Right cardiac atrium (tissue), 5 donors: ENCODE measurements around the gene TFF1. TPM values are rescaled to one million over a fixed set of nuclear protein-coding genes. Genes with fewer than 3 reads are reported as not detected.
"Not testable (repeated sequence)": the region's sequence is repeated elsewhere in the genome, so short reads cannot be mapped to it uniquely, and the experiment has no call there.

Experiments used
- ATAC-seq, 2 donors: fragments of 200-7000 bp; cut with Tn5 transposase; one replicate each; pipeline versions ENCODE4 v1.8.0 to v1.9.1; 2020; ENCODE audit warnings: moderate library complexity in 2 of 2, mild to moderate bottlenecking in 1 of 2
- DNase-seq, 3 donors: peaks; one replicate each; pipeline ENCODE4 v3.0.0-alpha.2; 2020
- H3K27ac ChIP-seq: one replicate; pipeline ENCODE4 v1.5.1; 2013; ENCODE audit warnings: mild to moderate bottlenecking, low read length, control low read depth, moderate library complexity
- H3K27me3 ChIP-seq: one replicate; pipeline ENCODE4 v1.6.1; 2013; ENCODE audit not compliant: control insufficient read depth, insufficient read depth
- H3K4me1 ChIP-seq: one replicate; pipeline ENCODE4 v1.6.1; 2013; ENCODE audit warnings: low read length; ENCODE audit not compliant: control insufficient read depth, insufficient read depth
- H3K4me3 ChIP-seq: one replicate; pipeline ENCODE4 v1.5.1; 2013; ENCODE audit warnings: low read length, control low read depth
- H3K9me3 ChIP-seq: one replicate; pipeline ENCODE4 v1.6.1; 2013; ENCODE audit warnings: low read length; ENCODE audit not compliant: control insufficient read depth
- WGBS: extraction: QIAGEN DNeasy Blood & Tissue Kit; methylation state at CpG from one replicate; pipeline ENCODE4 v1.1.7; 2013; 5-methylcytosine and 5-hydroxymethylcytosine counted together
- intact Hi-C, 4 donors: fragments of 100-400 bp; cut with DNase I; formaldehyde crosslinking; loops; one replicate each; pipeline versions ENCODE4 v1.11.0 to v1.14.0; 2022 to 2023
- polyA plus RNA-seq: library from polyadenylated mRNA; stranded (reverse); fragments of 200-250 nt; gene quantifications from one replicate; pipeline ENCODE4 v1.2.3, GENCODE V29; 2013
- total RNA-seq, 4 donors: library from RNA; stranded (reverse); fragmentation: NEBNext Ultra II Directional; extraction: Animal tissue kit (Norgen Biotek cat#: 25700); gene quantifications; one replicate each; pipeline ENCODE4 v1.2.1, GENCODE V29; 2021
- donor health status: healthy with polysubstance abuse.
- donor health status: DM: no; HTN: yes; CAD: no.
- donor health status: DM: no; HTN: no; CAD: no.
- donor health status: DM: no; HTN: yes; CAD: no; lungs with severe emphysema.
- donor health status: DM: yes; HTN: yes; CAD: no.

TFF1 gene
- total and polyA plus RNA-seq, 5 donors: not detected

- not testable (repeated sequence) for ATAC-seq
These were observed 42.4 kb upstream of the TFF1 start for GRCh38 chr21:42408718-42409117.

GRCh38 chr21:42407476-42407875 lies 41.1 kb upstream of the TFF1 start:
- Histone ChIP-seq H3K4me3 (no peak overlapping the region), H3K27me3 (no peaks in the 10 kb centered on the region), H3K9me3 (no peaks in the 10 kb centered on the region), H3K27ac (no peak overlapping the region), H3K4me1 (no peaks in the 10 kb centered on the region)
- DNase-seq: no peak
- intact Hi-C loops: no loop called here
- WGBS: 69% methylated on average over 5 of the region's 5 CpGs
- no peak for ATAC-seq

More at GRCh38 chr21:42408718-42409117, 42.4 kb upstream of the TFF1 start:
- intact Hi-C loops, H3K4me1 ChIP-seq, H3K27me3 ChIP-seq, H3K4me3 ChIP-seq, H3K27ac ChIP-seq, DNase-seq, H3K9me3 ChIP-seq: not testable (repeated sequence)
- 87% methylated on average over 5 of the region's 5 CpGs for WGBS

- no peak overlapping the region for H3K4me3 ChIP-seq
These were observed 40.5 kb upstream of the TFF1 start for GRCh38 chr21:42406866-42407265.

GRCh38 chr21:42406201-42406621 lies 39.9 kb upstream of the TFF1 start:
- no peak for DNase-seq
- H3K9me3 ChIP-seq: no peaks in the 10 kb centered on the region
- H3K27me3 ChIP-seq: no peaks in the 10 kb centered on the region
- intact Hi-C loops: no loop called here
- WGBS: 69% methylated on average over 10 of the region's 10 CpGs
- no peaks in the 10 kb centered on the region for H3K4me1 ChIP-seq
- no peak for ATAC-seq
- H3K4me3 ChIP-seq: no peak overlapping the region
- no peak overlapping the region for H3K27ac ChIP-seq

More at GRCh38 chr21:42406866-42407265, 40.5 kb upstream of the TFF1 start:
- no peaks in the 10 kb centered on the region for H3K4me1 ChIP-seq
- WGBS: 84% methylated on average over 7 of the region's 7 CpGs
- no peaks in the 10 kb centered on the region for H3K9me3 ChIP-seq
- no peak for DNase-seq
- H3K27me3 ChIP-seq: no peaks in the 10 kb centered on the region
- intact Hi-C loops: no loop called here
- ATAC-seq: no peak
- H3K27ac ChIP-seq: no peak overlapping the region

GRCh38 chr21:42405064-42406013 lies 39.0 kb upstream of the TFF1 start:
- DNase-seq (no peak), ATAC-seq (no peak)
- no peak overlapping the region for H3K27ac ChIP-seq
- no peaks in the 10 kb centered on the region for H3K4me1 ChIP-seq
- no peaks in the 10 kb centered on the region for H3K27me3 ChIP-seq
- WGBS: 87% methylated on average over 23 of the region's 23 CpGs
- intact Hi-C loops: no loop called here
- no peak overlapping the region for H3K4me3 ChIP-seq
- H3K9me3 ChIP-seq: no peaks in the 10 kb centered on the region

- 75% methylated on average over 10 of the region's 10 CpGs for WGBS
- DNase-seq: no peak
- Histone ChIP-seq H3K27ac (no peak overlapping the region), H3K27me3 (no peaks in the 10 kb centered on the region), H3K4me3 (no peak overlapping the region), H3K9me3 (no peaks in the 10 kb centered on the region), H3K4me1 (no peaks in the 10 kb centered on the region)
- intact Hi-C loops: no loop called here
- ATAC-seq: no peak
These were observed 38.2 kb upstream of the TFF1 start for GRCh38 chr21:42404539-42404938.

GRCh38 chr21:42403611-42404231 lies 37.4 kb upstream of the TFF1 start, which contains the start of gene UBASH3A:
UBASH3A (plus strand) TSS chr21:42403902; CDS start chr21:42403946, 44 bp downstream.
- no peak for ATAC-seq
- Histone ChIP-seq H3K27ac (no peak within 1 kb of the TSS), H3K9me3 (no peaks in the 10 kb centered on the region), H3K4me1 (no peaks in the 10 kb centered on the region), H3K4me3 (no peak within 1 kb of the TSS), H3K27me3 (no peaks in the 10 kb centered on the region)
- intact Hi-C loops: no loop called here
- no peak for DNase-seq
- WGBS: 61% methylated on average over 21 of the region's 21 CpGs

GRCh38 chr21:42401820-42402251 lies 35.5 kb upstream of the TFF1 start:
- Histone ChIP-seq H3K9me3 (no peaks in the 10 kb centered on the region), H3K4me3 (no peak overlapping the region), H3K27ac (no peak overlapping the region), H3K27me3 (no peaks in the 10 kb centered on the region), H3K4me1 (no peaks in the 10 kb centered on the region)
- intact Hi-C loops: no loop called here
- no peak for ATAC-seq
- DNase-seq: no peak
- WGBS: 81% methylated on average over 2 of the region's 2 CpGs

GRCh38 chr21:42401154-42401553 lies 34.8 kb upstream of the TFF1 start:
- intact Hi-C loops: no loop called here
- Histone ChIP-seq H3K4me1 (no peaks in the 10 kb centered on the region), H3K27me3 (no peaks in the 10 kb centered on the region), H3K4me3 (no peak overlapping the region), H3K27ac (no peak overlapping the region), H3K9me3 (no peaks in the 10 kb centered on the region)
- no peak for DNase-seq
- 48% methylated on average over 3 of the region's 3 CpGs for WGBS
- no peak for ATAC-seq

- 77% methylated on average over 4 of the region's 4 CpGs for WGBS
- H3K4me1 ChIP-seq: no peaks in the 10 kb centered on the region
- H3K9me3 ChIP-seq: no peaks in the 10 kb centered on the region
- no peak overlapping the region for H3K4me3 ChIP-seq
- no peak for DNase-seq
- no peak for ATAC-seq
- H3K27ac ChIP-seq: no peak overlapping the region
- H3K27me3 ChIP-seq: no peaks in the 10 kb centered on the region
- intact Hi-C loops: no loop called here
These were observed 34.2 kb upstream of the TFF1 start for GRCh38 chr21:42400525-42400924.

GRCh38 chr21:42398436-42399028 lies 32.2 kb upstream of the TFF1 start:
- Histone ChIP-seq H3K27ac (no peak overlapping the region), H3K27me3 (no peaks in the 10 kb centered on the region), H3K4me1 (no peaks in the 10 kb centered on the region), H3K4me3 (no peak overlapping the region), H3K9me3 (no peaks in the 10 kb centered on the region)
- intact Hi-C loops: no loop called here
- ATAC-seq (no peak), DNase-seq (no peak)
- WGBS: 72% methylated on average over 12 of the region's 12 CpGs
